Vagina (tissue), 2 donors: ENCODE measurements around the gene FAM180A.

Experiments used
- POLR2AphosphoS5 ChIP-seq, 2 donors: sonication (generic); formaldehyde crosslinking; IDR thresholded peaks; one replicate each; pipeline ENCODE4 v1.9.0; 2017; ENCODE audit warnings: antibody characterized with exemption in 2 of 2, mild to moderate bottlenecking in 2 of 2, low read depth in 1 of 2; ENCODE audit not compliant: insufficient read depth in 1 of 2
- TF ChIP-seq, protein P1 (sequence below), 3 experiments: fragments of 450-650 bp in 2 of 3; fragments of 200-600 bp in 1 of 3; sonication (generic) in 1 of 3; IDR thresholded peaks; one replicate each; pipeline ENCODE4 v1.5.1; 2017 to 2019; ENCODE audit warnings: antibody characterized with exemption in 3 of 3, mild to moderate bottlenecking in 2 of 3, moderate library complexity in 2 of 3

GRCh38 chr7:135710417-135711138, 38.0 kb downstream of the FAM180A start:
- TF ChIP-seq POLR2AphosphoS5 (IDR thresholded peaks at IDR 0.05; ENCODE audit: insufficient read depth in 1 of 2, low read depth in 1 of 2), result no peak
- TF ChIP-seq, protein P1, sequence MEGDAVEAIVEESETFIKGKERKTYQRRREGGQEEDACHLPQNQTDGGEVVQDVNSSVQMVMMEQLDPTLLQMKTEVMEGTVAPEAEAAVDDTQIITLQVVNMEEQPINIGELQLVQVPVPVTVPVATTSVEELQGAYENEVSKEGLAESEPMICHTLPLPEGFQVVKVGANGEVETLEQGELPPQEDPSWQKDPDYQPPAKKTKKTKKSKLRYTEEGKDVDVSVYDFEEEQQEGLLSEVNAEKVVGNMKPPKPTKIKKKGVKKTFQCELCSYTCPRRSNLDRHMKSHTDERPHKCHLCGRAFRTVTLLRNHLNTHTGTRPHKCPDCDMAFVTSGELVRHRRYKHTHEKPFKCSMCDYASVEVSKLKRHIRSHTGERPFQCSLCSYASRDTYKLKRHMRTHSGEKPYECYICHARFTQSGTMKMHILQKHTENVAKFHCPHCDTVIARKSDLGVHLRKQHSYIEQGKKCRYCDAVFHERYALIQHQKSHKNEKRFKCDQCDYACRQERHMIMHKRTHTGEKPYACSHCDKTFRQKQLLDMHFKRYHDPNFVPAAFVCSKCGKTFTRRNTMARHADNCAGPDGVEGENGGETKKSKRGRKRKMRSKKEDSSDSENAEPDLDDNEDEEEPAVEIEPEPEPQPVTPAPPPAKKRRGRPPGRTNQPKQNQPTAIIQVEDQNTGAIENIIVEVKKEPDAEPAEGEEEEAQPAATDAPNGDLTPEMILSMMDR (IDR thresholded peaks at IDR 0.05), result no peak
